Prostate gland (tissue), 2 donors: ENCODE measurements around the gene RPL29.

Source experiments
- POLR2A ChIP-seq: fragments of 450-650 bp; IDR thresholded peaks from one replicate; pipeline ENCODE4 v1.6.1; 2016; ENCODE audit warnings: antibody characterized with exemption, mild to moderate bottlenecking
- POLR2AphosphoS5 ChIP-seq: sonication (generic); formaldehyde crosslinking; IDR thresholded peaks from one replicate; pipeline ENCODE4 v1.6.1; 2017; ENCODE audit warnings: antibody characterized with exemption
- TF ChIP-seq, protein P1 (sequence below), 4 experiments: fragments of 200-600 bp in 2 of 4; fragments of 450-650 bp in 2 of 4; sonication (generic) in 2 of 4; IDR thresholded peaks; 1 replicate in 3 of 4; 2 replicates in 1 of 4; pipeline ENCODE4 v1.5.1; 2016 to 2019; ENCODE audit warnings: antibody characterized with exemption in 4 of 4, mild to moderate bottlenecking in 2 of 4, moderate library complexity in 2 of 4

DNA sequence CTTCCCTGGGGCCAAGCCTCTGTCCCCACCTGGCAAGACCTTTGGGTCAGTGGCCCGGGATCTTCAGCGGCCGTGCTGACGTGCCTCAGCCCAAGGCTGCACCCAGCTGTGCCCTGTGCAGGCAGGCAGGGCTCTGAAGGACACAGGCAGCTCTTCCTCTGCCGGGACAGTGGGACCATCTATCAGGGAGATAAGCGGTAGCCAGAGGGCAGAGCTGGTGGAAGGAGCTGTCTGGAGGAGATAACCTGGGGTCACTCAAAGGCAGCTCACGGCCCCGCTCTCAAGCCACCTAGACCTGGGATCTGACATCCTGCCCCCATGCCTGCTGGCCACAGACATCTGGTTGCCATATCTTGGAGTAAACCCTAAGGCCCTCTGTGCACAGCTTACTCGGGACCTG is 33.4 kb upstream of the RPL29 start:
- TF ChIP-seq, protein P1, sequence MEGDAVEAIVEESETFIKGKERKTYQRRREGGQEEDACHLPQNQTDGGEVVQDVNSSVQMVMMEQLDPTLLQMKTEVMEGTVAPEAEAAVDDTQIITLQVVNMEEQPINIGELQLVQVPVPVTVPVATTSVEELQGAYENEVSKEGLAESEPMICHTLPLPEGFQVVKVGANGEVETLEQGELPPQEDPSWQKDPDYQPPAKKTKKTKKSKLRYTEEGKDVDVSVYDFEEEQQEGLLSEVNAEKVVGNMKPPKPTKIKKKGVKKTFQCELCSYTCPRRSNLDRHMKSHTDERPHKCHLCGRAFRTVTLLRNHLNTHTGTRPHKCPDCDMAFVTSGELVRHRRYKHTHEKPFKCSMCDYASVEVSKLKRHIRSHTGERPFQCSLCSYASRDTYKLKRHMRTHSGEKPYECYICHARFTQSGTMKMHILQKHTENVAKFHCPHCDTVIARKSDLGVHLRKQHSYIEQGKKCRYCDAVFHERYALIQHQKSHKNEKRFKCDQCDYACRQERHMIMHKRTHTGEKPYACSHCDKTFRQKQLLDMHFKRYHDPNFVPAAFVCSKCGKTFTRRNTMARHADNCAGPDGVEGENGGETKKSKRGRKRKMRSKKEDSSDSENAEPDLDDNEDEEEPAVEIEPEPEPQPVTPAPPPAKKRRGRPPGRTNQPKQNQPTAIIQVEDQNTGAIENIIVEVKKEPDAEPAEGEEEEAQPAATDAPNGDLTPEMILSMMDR (IDR thresholded peaks at IDR 0.05): no peak
- no peak for TF ChIP-seq POLR2A
- no peak for TF ChIP-seq POLR2AphosphoS5
